Natural killer cell treated with Interleukin-12 subunit alpha and Interleukin-12 subunit beta and Interleukin-15 and Interleukin-18, amount 100 ng/mL, for 72 hours (primary cell): ENCODE results near the gene FAM13A. TPM values are rescaled to one million over a fixed set of nuclear protein-coding genes. Genes with fewer than 3 reads are reported as not detected.
"Not testable (repeated sequence)": the region's sequence is repeated elsewhere in the genome, so short reads cannot be mapped to it uniquely, and the experiment has no call there.

ENCODE experiments used
- ATAC-seq, 2 donors: fragments of 150-1000 bp; cut with Tn5 transposase in 1 of 2; sonication (Bioruptor Pico), chemical (Tn5 transposase) in 1 of 2; 2 replicates each; pipeline ENCODE4 v1.10.0; 2021
- DNase-seq: peaks from one replicate; pipeline ENCODE4 v3.0.0; 2022; ENCODE audit warnings: low spot score
- H3K27ac Mint-ChIP-seq, 2 donors: 1 replicate in 1 of 2; 2 replicates in 1 of 2; pipeline ENCODE4 v1.8.0; 2022; ENCODE audit warnings: mixed read lengths in 2 of 2, mild to moderate bottlenecking in 1 of 2, moderate library complexity in 1 of 2
- H3K27me3 Mint-ChIP-seq, 2 donors: 1 replicate in 1 of 2; 2 replicates in 1 of 2; pipeline ENCODE4 v1.8.0; 2022; ENCODE audit warnings: mixed read lengths in 2 of 2
- H3K36me3 Mint-ChIP-seq: one replicate; pipeline ENCODE4 v1.8.0; 2022; ENCODE audit warnings: mixed read lengths
- H3K4me1 Mint-ChIP-seq, 2 donors: 1 replicate in 1 of 2; 2 replicates in 1 of 2; pipeline ENCODE4 v1.8.0; 2022; ENCODE audit warnings: low read depth in 2 of 2, mixed read lengths in 2 of 2, mild to moderate bottlenecking in 1 of 2
- H3K4me3 Mint-ChIP-seq: one replicate; pipeline ENCODE4 v1.8.0; 2022; ENCODE audit warnings: mixed read lengths
- H3K9me3 Mint-ChIP-seq: 2 replicates; pipeline ENCODE4 v1.8.0; 2022; ENCODE audit warnings: mixed read lengths
- total RNA-seq, 2 donors: library from RNA; stranded (reverse); gene quantifications; one replicate each; pipeline ENCODE4 v1.2.3, GENCODE V29; 2022

Gene FAM13A
- total RNA-seq, 2 donors from 2014 or later, result 0.73 to 2.1 TPM

DNA sequence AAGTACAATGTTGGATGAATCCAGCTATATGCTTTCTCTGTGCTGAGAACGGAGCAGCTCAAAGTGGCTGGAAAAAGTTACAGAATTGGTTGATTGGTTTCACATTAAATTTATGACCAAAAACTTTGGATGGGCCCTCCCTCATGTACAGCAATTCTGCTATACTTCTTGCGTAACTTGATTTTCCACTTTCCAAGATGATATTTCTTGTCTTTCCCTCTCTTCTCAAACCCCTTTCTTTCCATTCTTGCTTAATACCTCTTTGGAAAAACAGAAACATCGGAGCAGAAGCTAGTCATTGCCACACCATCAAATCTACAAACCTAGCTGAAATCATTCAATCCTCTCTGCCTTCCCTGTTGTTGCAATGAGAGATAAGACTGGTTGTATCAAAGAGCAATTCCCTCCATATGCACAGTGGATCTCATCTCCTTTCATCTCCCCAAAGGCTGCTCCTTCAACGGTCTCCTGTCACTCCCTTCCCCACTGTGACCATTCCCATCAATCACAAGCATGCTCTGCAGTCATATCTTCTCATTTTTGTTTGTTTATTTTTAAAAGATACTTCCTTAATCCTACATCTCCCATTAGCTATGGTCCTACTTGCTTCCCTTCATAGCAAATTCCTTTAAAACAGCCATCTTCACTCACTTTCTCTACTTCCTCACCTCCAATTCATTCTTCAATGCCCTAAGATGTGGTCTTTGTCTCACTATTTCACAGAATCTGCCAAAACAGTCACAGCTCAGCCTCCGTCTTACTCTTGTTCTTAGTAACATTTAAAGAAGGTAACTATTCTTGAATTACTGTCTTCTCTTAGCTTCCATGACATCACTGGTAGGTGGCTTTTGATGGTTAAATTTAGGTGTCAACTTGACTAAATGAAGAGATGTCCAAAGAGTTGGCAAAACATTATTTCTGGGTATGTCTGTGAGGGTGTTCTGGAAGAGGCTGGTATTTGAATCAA lies 145.5 kb downstream of the FAM13A start:
- no peaks in the 10 kb centered on the region for H3K36me3 Mint-ChIP-seq
- no peak overlapping the region for H3K4me3 Mint-ChIP-seq
- ATAC-seq, result no peak
- H3K4me1 Mint-ChIP-seq, result no peaks in the 10 kb centered on the region
- H3K27me3 Mint-ChIP-seq, result peaks cover 0 to 3% of the 10 kb centered on the region in 2 donors
- DNase-seq, result no peak
- H3K27ac Mint-ChIP-seq, result no peak overlapping the region
- no peaks in the 10 kb centered on the region for H3K9me3 Mint-ChIP-seq

GRCh38 chr4:88910101-88910500 lies 146.9 kb downstream of the FAM13A start:
- H3K27ac Mint-ChIP-seq, result no peak overlapping the region
- H3K4me3 Mint-ChIP-seq, result no peak overlapping the region
- no peak for ATAC-seq
- H3K36me3 Mint-ChIP-seq, result no peaks in the 10 kb centered on the region
- H3K4me1 Mint-ChIP-seq, result no peaks in the 10 kb centered on the region
- no peaks in the 10 kb centered on the region for H3K9me3 Mint-ChIP-seq
- peaks cover 0 to 3% of the 10 kb centered on the region in 2 donors for H3K27me3 Mint-ChIP-seq
- DNase-seq, result no peak

DNA sequence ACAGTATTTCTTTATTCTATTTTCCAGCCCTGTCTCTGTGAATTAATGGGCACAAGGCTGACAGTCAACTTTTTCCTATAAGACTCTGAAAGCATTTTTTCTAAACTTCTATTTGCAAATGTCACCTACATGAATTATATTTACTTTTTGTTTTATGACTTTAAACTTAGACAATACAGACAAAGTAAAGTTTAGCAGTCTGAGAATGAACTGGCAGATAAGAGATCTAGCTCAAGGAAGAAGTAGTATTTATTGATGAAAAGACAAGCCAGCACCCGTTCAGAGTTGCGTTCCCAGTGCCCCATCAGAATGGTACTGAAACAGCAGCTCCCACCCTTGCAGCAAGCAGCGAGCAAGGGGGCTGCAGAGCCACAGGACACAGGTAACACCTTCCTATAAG lies 148.5 kb downstream of the FAM13A start:
- no peaks in the 10 kb centered on the region for H3K36me3 Mint-ChIP-seq
- DNase-seq (no peak), ATAC-seq (no peak)
- no peak overlapping the region for H3K4me3 Mint-ChIP-seq
- H3K27ac Mint-ChIP-seq, result no peak overlapping the region
- H3K27me3 Mint-ChIP-seq, result peaks cover 0 to 3% of the 10 kb centered on the region in 2 donors
- no peaks in the 10 kb centered on the region for H3K9me3 Mint-ChIP-seq
- no peaks in the 10 kb centered on the region for H3K4me1 Mint-ChIP-seq

DNA sequence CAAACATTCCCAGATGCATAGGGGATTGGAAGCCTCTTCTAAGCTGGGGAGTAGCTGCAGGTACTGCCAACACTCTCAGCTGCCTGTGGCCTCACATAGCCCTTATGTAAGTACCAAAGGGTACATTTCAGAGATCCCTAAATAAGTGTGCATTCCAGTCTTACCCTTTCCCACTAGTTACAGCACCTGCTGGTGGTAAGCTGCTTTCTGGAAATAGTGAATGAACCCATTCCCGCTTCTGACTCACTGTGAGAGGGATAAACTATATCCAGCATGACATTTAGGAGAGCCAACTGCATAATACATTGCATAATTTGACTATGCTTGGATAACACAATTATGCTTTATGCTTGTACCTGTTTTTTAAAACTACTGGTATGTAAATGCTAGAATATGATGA lies 149.0 kb downstream of the FAM13A start:
- H3K9me3 Mint-ChIP-seq, result no peaks in the 10 kb centered on the region
- peaks cover 0 to 3% of the 10 kb centered on the region in 2 donors for H3K27me3 Mint-ChIP-seq
- no peak overlapping the region for H3K4me3 Mint-ChIP-seq
- DNase-seq (no peak), ATAC-seq (no peak)
- H3K4me1 Mint-ChIP-seq, result no peaks in the 10 kb centered on the region
- no peaks in the 10 kb centered on the region for H3K36me3 Mint-ChIP-seq
- no peak overlapping the region for H3K27ac Mint-ChIP-seq

DNA sequence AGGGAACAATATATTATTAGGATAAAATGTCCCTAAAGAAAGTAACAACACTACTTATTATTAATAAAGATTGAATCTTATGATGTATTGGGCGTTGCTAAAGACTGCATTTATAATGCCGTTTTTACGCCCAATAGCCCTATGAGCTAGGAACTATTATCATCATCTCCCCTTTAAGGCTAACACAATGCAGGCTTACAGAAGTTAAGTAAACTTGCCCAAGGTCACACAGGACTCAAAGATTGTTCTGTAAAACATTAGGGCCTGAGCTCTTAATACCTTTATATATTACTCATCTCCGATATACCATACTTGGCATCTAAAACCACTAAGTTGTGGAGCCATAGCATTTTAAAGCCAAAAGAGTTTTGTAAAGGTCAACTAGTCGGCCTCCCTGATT lies 149.5 kb downstream of the FAM13A start:
- no peaks in the 10 kb centered on the region for H3K36me3 Mint-ChIP-seq
- H3K4me1 Mint-ChIP-seq, result no peaks in the 10 kb centered on the region
- DNase-seq (no peak), ATAC-seq (no peak)
- no peak overlapping the region for H3K27ac Mint-ChIP-seq
- no peaks in the 10 kb centered on the region for H3K9me3 Mint-ChIP-seq
- H3K27me3 Mint-ChIP-seq, result peaks cover 0 to 3% of the 10 kb centered on the region in 2 donors
- no peak overlapping the region for H3K4me3 Mint-ChIP-seq

- H3K9me3 Mint-ChIP-seq, result peaks cover 14% of the 10 kb centered on the region
- not testable (repeated sequence) for DNase-seq, ATAC-seq, H3K4me3 Mint-ChIP-seq, H3K27ac Mint-ChIP-seq, H3K4me1 Mint-ChIP-seq
- H3K36me3 Mint-ChIP-seq, result peaks cover 11% of the 10 kb centered on the region
- peaks cover 3 to 19% of the 10 kb centered on the region in 2 donors for H3K27me3 Mint-ChIP-seq
These were observed 152.7 kb downstream of the FAM13A start for GRCh38 chr4:88904240-88904639.

- Mint-ChIP-seq H3K36me3 (peaks cover 11% of the 10 kb centered on the region), H3K4me3 (no peak overlapping the region), H3K27me3 (peaks cover 3 to 19% of the 10 kb centered on the region in 2 donors), H3K27ac (no peak overlapping the region), H3K4me1 (no peaks in the 10 kb centered on the region), H3K9me3 (peaks cover 14% of the 10 kb centered on the region)
- ATAC-seq (no peak), DNase-seq (no peak)
These were observed 156.6 kb downstream of the FAM13A start for GRCh38 chr4:88900432-88900831.

DNA sequence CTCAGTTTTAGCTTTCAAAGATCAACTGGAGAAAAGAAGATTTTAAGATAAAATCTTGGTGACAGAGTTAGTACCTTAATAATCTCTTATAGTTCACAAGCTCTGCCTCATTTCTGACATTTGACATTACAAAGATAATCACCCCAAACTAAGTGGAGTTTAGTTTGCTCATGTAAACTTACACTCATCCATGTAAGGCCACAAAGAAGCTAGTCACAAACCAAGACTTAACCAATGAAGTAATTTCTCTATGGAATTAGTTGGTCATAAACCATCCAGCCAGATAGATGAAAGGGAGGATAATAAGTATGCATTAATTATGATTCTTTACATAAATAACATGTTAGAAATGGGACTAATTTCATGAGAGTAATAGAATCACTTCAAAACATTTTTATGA lies 159.2 kb downstream of the FAM13A start:
- H3K9me3 Mint-ChIP-seq, result peaks cover 14% of the 10 kb centered on the region
- DNase-seq (no peak), ATAC-seq (no peak)
- H3K4me3 Mint-ChIP-seq, result no peak overlapping the region
- peaks cover 3 to 19% of the 10 kb centered on the region in 2 donors for H3K27me3 Mint-ChIP-seq
- no peaks in the 10 kb centered on the region for H3K4me1 Mint-ChIP-seq
- H3K27ac Mint-ChIP-seq, result no peak overlapping the region
- peaks cover 11% of the 10 kb centered on the region for H3K36me3 Mint-ChIP-seq

- no peak for ATAC-seq
- H3K27me3 Mint-ChIP-seq, result peaks cover 3 to 19% of the 10 kb centered on the region in 2 donors
These were observed 159.8 kb downstream of the FAM13A start for GRCh38 chr4:88897180-88897579.

DNA sequence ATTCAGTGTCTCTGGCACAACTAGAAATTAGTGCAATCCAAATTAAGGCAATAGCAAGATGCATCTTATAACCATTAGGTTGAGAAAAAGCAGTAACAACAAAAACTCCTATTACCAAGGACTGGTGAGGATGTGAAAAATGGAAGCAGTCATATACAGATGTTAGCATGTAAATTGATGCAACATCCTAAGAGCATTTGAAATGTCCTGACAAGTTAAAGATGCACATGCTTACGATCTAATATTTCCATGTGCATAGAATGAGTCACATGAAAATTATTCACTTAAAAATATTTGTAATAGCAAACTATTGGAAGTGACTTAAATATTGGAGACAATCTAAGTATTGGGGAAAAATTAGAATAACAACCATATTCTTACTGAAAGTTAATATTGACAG lies 163.0 kb downstream of the FAM13A start:
- DNase-seq, result no peak
- peaks cover 0 to 3% of the 10 kb centered on the region in 2 donors for H3K27me3 Mint-ChIP-seq
- H3K9me3 Mint-ChIP-seq, result no peaks in the 10 kb centered on the region
- no peaks in the 10 kb centered on the region for H3K4me1 Mint-ChIP-seq
- no peak overlapping the region for H3K4me3 Mint-ChIP-seq
- H3K36me3 Mint-ChIP-seq, result no peaks in the 10 kb centered on the region
- ATAC-seq, result no peak
- H3K27ac Mint-ChIP-seq, result no peak overlapping the region

More at GRCh38 chr4:88897180-88897579, 159.8 kb downstream of the FAM13A start:
- Mint-ChIP-seq H3K4me1 (no peaks in the 10 kb centered on the region), H3K4me3 (no peak overlapping the region), H3K36me3 (peaks cover 11% of the 10 kb centered on the region), H3K9me3 (peaks cover 14% of the 10 kb centered on the region), H3K27ac (no peak overlapping the region)
- DNase-seq, result no peak

DNA sequence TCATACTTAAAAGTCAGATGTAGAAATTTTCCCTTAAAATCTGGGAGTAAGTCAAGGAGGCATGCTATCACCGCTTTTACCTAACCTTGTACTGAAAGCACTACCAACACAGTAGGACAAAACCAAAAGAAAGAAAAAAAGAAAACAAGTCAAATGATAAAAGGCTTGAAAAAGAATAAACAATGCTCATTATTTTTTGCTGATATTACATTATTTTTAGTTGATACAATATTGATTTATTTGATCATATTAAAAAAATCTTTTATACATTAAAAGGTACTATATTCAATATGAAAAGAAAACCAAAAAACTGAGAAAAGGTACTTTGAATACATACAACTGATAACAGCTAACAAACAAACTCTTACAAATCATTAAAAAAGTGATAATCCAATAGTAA lies 164.3 kb downstream of the FAM13A start:
- Mint-ChIP-seq H3K27me3 (peaks cover 0 to 3% of the 10 kb centered on the region in 2 donors), H3K9me3 (no peaks in the 10 kb centered on the region), H3K4me3 (no peak overlapping the region), H3K4me1 (no peaks in the 10 kb centered on the region), H3K27ac (no peak overlapping the region), H3K36me3 (no peaks in the 10 kb centered on the region)
- ATAC-seq, result no peak
- no peak for DNase-seq

GRCh38 chr4:88891636-88892035 lies 165.3 kb downstream of the FAM13A start:
- Mint-ChIP-seq H3K4me3 (no peak overlapping the region), H3K27me3 (peaks cover 0 to 3% of the 10 kb centered on the region in 2 donors), H3K4me1 (no peaks in the 10 kb centered on the region), H3K27ac (no peak overlapping the region), H3K36me3 (no peaks in the 10 kb centered on the region), H3K9me3 (no peaks in the 10 kb centered on the region)
- DNase-seq (no peak), ATAC-seq (no peak)

- H3K27ac Mint-ChIP-seq, ATAC-seq, H3K9me3 Mint-ChIP-seq, H3K36me3 Mint-ChIP-seq, H3K4me1 Mint-ChIP-seq, DNase-seq, H3K4me3 Mint-ChIP-seq: not testable (repeated sequence)
- peaks cover 8 to 10% of the 10 kb centered on the region in 2 donors for H3K27me3 Mint-ChIP-seq
These were observed 169.6 kb downstream of the FAM13A start for GRCh38 chr4:88887409-88887808.

GRCh38 chr4:88881227-88881569 lies 175.8 kb downstream of the FAM13A start:
- ATAC-seq, result no peak
- no peaks in the 10 kb centered on the region for H3K4me1 Mint-ChIP-seq
- H3K36me3 Mint-ChIP-seq, result no peaks in the 10 kb centered on the region
- peaks cover 8 to 17% of the 10 kb centered on the region in 2 donors for H3K27me3 Mint-ChIP-seq
- no peak overlapping the region for H3K27ac Mint-ChIP-seq
- no peak for DNase-seq
- no peaks in the 10 kb centered on the region for H3K9me3 Mint-ChIP-seq
- no peak overlapping the region for H3K4me3 Mint-ChIP-seq
